Activated naive CD4-positive, alpha-beta T cell treated with anti-CD3 and anti-CD28 coated beads for 36 hours (primary cell): ENCODE results near the gene ARHGAP32. TPM values are rescaled to one million over a fixed set of nuclear protein-coding genes. Genes with fewer than 3 reads are reported as not detected.

ENCODE experiments used
- CTCF ChIA-PET: fragments of 350-600 bp; sonication (Branson Sonifier 250); formaldehyde crosslinking; loops from one replicate; lab custom pipeline; 2021; ENCODE audit warnings: antibody characterized with exemption; lab: Charles Lee
- DNase-seq: peaks from one replicate; pipeline ENCODE4 v3.0.0-alpha.2; 2020
- H3K27ac Mint-ChIP-seq: one replicate; pipeline ENCODE4 v1.8.0; 2021; ENCODE audit warnings: mild to moderate bottlenecking, mixed read lengths
- H3K27me3 Mint-ChIP-seq: one replicate; pipeline ENCODE4 v1.8.0; 2021; ENCODE audit warnings: low read depth, mixed read lengths
- H3K36me3 Mint-ChIP-seq: one replicate; pipeline ENCODE4 v1.8.0; 2021; ENCODE audit warnings: low read depth, mixed read lengths
- H3K4me1 Mint-ChIP-seq: one replicate; pipeline ENCODE4 v1.8.0; 2021; ENCODE audit warnings: low read depth, mixed read lengths
- H3K4me3 Mint-ChIP-seq: one replicate; pipeline ENCODE4 v1.8.0; 2021; ENCODE audit warnings: mild to moderate bottlenecking, moderate library complexity, mixed read lengths
- H3K9me3 Mint-ChIP-seq: one replicate; pipeline ENCODE4 v1.8.0; 2021; ENCODE audit warnings: mixed read lengths
- intact Hi-C: fragments of 100-400 bp; cut with micrococcal nuclease; formaldehyde crosslinking; loops from one replicate; pipeline ENCODE4 v1.15.1; 2023
- total RNA-seq, 2 experiments: library from RNA; stranded (reverse); gene quantifications; one replicate each; pipeline ENCODE4 v1.2.3, GENCODE V29; 2021

Gene ARHGAP32
- total RNA-seq: 10 to 100 TPM in 1 of 2 experiments, 1 to 10 TPM in 1; 8.9 to 10.3 TPM

- Mint-ChIP-seq H3K27me3 (no peaks in the 10 kb centered on the region), H3K9me3 (no peaks in the 10 kb centered on the region), H3K36me3 (no peaks in the 10 kb centered on the region), H3K27ac (no peak within 1 kb of the TSS), H3K4me1 (no peaks in the 10 kb centered on the region), H3K4me3 (no peak within 1 kb of the TSS)
- intact Hi-C loops: no loop called here
- peak; percentile 48 for DNase-seq
- CTCF ChIA-PET: no interaction called here
Observed at GRCh38 chr11:129192150-129192549, at the start of gene ARHGAP32. TSS of gene ARHGAP32 (minus strand) at chr11:129192325. CDS start at chr11:129192198, 127 bp downstream.

DNA sequence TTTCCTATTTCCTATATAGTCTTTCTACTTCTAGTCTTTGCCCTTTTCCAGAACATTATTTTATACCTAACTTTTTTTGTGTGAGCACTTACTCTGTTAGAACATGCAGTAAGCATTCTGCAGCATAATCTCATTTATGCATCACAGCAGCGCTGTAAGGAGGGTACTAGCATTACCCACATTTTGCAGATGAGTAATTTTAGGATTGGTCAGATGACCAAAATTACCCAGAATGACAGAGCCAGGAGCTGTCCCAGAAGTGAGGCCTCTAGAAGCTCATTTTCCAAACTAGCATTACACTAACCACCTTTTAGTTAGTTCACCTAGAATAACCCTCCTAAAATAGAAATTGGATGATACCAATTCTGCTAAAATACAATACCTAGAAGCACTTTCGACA, 47.1 kb upstream of the ARHGAP32 start:
- CTCF ChIA-PET: interaction anchor here (0.7 kb wide), 1 partner anchor 22 kb away, joined by 3 read pairs; no protein-coding TSS in a partner anchor
- H3K9me3 Mint-ChIP-seq: no peaks in the 10 kb centered on the region
- H3K27ac Mint-ChIP-seq: no peak overlapping the region
- H3K4me3 Mint-ChIP-seq: no peak overlapping the region
- no peaks in the 10 kb centered on the region for H3K27me3 Mint-ChIP-seq
- intact Hi-C loops: no loop called here
- no peak for DNase-seq
- no peaks in the 10 kb centered on the region for H3K4me1 Mint-ChIP-seq
- H3K36me3 Mint-ChIP-seq: peaks cover 3% of the 10 kb centered on the region

DNA sequence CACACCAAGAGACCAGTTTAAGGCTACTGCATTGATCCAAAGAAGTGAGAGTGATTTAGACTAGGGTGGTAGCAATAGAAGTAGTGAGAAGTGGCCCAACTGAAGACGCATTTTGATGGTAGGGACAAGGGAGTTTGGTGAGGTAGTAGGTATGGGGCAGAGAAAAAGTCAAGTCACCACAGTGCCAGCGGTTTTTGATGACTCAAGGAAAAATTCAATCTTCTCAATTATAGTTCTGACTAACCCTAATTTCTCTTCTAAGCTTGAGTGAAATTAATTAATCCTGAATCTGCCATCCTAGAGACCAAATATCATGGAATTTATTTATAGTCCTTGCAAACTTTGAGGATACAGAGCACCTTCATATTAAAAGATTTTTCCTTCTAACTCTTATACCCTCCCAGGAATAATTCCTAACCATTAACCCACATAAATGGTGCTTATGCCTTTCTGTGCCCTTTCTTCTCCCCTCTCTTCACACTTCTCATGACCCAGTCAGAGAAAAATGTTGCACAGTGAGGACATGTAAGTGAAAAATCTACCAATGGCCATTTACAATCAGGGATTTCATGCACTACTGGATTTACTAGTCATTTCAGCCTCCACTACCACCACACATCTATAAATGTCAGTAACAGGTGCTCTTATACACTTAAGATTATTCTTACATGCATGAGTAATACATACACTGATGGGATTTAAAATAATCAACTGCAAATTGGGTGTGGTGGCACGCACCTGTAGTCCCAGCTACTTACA, 45.9 kb upstream of the ARHGAP32 start:
- DNase-seq: no peak
- Mint-ChIP-seq H3K27me3 (no peaks in the 10 kb centered on the region), H3K9me3 (no peaks in the 10 kb centered on the region), H3K4me1 (no peaks in the 10 kb centered on the region), H3K36me3 (peaks cover 3% of the 10 kb centered on the region), H3K27ac (no peak overlapping the region), H3K4me3 (no peak overlapping the region)
- intact Hi-C loops: no loop called here
- CTCF ChIA-PET: no interaction called here

DNA sequence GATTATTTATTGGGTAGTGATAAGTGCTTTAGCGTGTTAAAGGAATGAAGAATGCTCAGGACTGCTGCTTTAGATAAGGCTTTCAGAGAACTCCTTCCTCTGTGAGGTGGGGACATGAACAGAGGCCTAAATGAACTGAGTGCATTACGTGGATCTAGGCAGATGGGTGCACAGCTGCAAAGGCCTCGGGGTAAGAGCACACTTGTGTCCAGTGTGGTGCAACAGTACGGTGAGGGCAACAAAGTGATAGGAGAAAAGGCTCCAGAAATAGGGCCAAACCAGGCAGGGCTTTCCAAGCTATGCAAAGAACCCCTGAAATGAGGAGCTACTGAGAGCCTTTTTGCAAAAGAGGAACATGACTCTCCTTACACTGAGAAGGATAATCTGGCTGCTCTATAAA, 45.3 kb upstream of the ARHGAP32 start:
- Mint-ChIP-seq H3K27ac (no peak overlapping the region), H3K4me3 (no peak overlapping the region), H3K27me3 (no peaks in the 10 kb centered on the region), H3K36me3 (peaks cover 3% of the 10 kb centered on the region), H3K9me3 (no peaks in the 10 kb centered on the region), H3K4me1 (no peaks in the 10 kb centered on the region)
- intact Hi-C loops: no loop called here
- CTCF ChIA-PET: no interaction called here
- DNase-seq: no peak

DNA sequence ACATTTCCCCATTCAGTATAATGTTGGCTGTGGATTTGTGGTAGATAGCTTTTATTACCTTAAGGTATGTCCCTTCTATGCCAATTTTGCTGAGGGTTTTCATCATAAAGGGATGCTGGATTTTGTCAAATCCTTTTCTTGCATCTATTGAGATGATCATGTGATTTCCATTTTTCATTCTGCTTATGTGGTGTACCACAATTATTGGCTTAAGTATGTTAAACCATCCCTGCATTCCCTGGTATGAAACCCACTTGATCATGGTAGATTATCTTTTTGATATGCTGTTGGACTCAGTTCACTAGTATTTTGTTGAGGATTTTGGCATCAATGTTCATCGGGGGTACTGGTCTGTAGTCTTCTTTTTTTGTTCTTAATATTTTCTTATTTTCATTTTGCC, 44.7 kb upstream of the ARHGAP32 start:
- CTCF ChIA-PET: no interaction called here
- no peak for DNase-seq
- intact Hi-C loops: no loop called here
- Mint-ChIP-seq H3K36me3 (peaks cover 3% of the 10 kb centered on the region), H3K4me1 (no peaks in the 10 kb centered on the region), H3K27ac (no peak overlapping the region), H3K4me3 (no peak overlapping the region), H3K9me3 (no peaks in the 10 kb centered on the region), H3K27me3 (no peaks in the 10 kb centered on the region)

- H3K4me1 Mint-ChIP-seq: no peaks in the 10 kb centered on the region
- no peak for DNase-seq
- intact Hi-C loops: no loop called here
- CTCF ChIA-PET: no interaction called here
- H3K27me3 Mint-ChIP-seq: no peaks in the 10 kb centered on the region
- no peaks in the 10 kb centered on the region for H3K9me3 Mint-ChIP-seq
- H3K27ac Mint-ChIP-seq: no peak overlapping the region
- peaks cover 3% of the 10 kb centered on the region for H3K36me3 Mint-ChIP-seq
- no peak overlapping the region for H3K4me3 Mint-ChIP-seq
Observed at GRCh38 chr11:129234978-129235377, 42.9 kb upstream of the ARHGAP32 start.

- Mint-ChIP-seq H3K4me1 (no peaks in the 10 kb centered on the region), H3K27ac (no peak overlapping the region), H3K9me3 (peaks cover 20% of the 10 kb centered on the region), H3K36me3 (peaks cover 10% of the 10 kb centered on the region), H3K27me3 (no peaks in the 10 kb centered on the region), H3K4me3 (no peak overlapping the region)
- intact Hi-C loops: loop anchor here (1.0 kb wide), 1 partner anchor 102 kb away; no protein-coding TSS in a partner anchor
- CTCF ChIA-PET: interaction anchor here (0.9 to 2.1 kb wide), 5 partner anchors 12 to 521 kb away, joined by 3 to 8 read pairs (median 4); no protein-coding TSS in a partner anchor
- no peak for DNase-seq
Observed at GRCh38 chr11:129230006-129230405, 37.9 kb upstream of the ARHGAP32 start.

DNA sequence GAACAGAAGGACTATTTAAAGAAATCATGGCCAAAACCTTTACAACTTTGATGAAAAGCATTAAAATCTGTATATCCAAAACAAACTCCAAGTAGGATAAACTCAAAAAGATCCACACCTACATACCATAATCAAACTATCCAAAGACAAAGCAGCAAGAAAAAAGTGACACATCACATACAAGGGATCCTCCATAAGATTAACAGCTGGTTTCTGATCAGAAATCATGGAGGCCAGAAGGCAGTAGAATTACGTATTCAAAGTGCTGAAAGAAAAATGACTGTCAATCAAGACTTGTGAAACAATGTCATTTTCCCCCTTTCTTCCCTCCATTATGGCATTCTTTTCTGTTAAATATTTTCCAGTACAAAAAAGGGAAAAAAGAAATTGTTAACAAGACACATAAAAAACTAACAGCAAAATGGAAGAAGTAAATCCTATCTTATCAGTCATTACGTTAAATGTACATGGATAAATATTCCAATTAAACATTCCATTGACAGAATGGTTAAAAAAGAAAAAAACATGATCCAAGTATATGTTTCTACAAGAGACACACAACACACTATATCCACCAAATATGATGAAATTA, 34.2 kb upstream of the ARHGAP32 start:
- Mint-ChIP-seq H3K27ac (no peak overlapping the region), H3K4me1 (no peaks in the 10 kb centered on the region), H3K36me3 (peaks cover 15% of the 10 kb centered on the region), H3K4me3 (no peak overlapping the region), H3K9me3 (peaks cover 22% of the 10 kb centered on the region), H3K27me3 (peaks cover 2% of the 10 kb centered on the region)
- intact Hi-C loops: no loop called here
- DNase-seq: no peak
- CTCF ChIA-PET: no interaction called here

- H3K27ac Mint-ChIP-seq: no peak overlapping the region
- peaks cover 2% of the 10 kb centered on the region for H3K27me3 Mint-ChIP-seq
- no peaks in the 10 kb centered on the region for H3K4me1 Mint-ChIP-seq
- DNase-seq: no peak
- H3K4me3 Mint-ChIP-seq: no peak overlapping the region
- peaks cover 15% of the 10 kb centered on the region for H3K36me3 Mint-ChIP-seq
- peaks cover 22% of the 10 kb centered on the region for H3K9me3 Mint-ChIP-seq
- intact Hi-C loops: no loop called here
- CTCF ChIA-PET: no interaction called here
Observed at GRCh38 chr11:129225190-129225589, 33.1 kb upstream of the ARHGAP32 start.

- DNase-seq: no peak
- CTCF ChIA-PET: no interaction called here
- peaks cover 2% of the 10 kb centered on the region for H3K27me3 Mint-ChIP-seq
- H3K4me1 Mint-ChIP-seq: no peaks in the 10 kb centered on the region
- intact Hi-C loops: no loop called here
- no peak overlapping the region for H3K4me3 Mint-ChIP-seq
- peaks cover 22% of the 10 kb centered on the region for H3K9me3 Mint-ChIP-seq
- peaks cover 15% of the 10 kb centered on the region for H3K36me3 Mint-ChIP-seq
- no peak overlapping the region for H3K27ac Mint-ChIP-seq
Observed at GRCh38 chr11:129224538-129224937, 32.4 kb upstream of the ARHGAP32 start.

DNA sequence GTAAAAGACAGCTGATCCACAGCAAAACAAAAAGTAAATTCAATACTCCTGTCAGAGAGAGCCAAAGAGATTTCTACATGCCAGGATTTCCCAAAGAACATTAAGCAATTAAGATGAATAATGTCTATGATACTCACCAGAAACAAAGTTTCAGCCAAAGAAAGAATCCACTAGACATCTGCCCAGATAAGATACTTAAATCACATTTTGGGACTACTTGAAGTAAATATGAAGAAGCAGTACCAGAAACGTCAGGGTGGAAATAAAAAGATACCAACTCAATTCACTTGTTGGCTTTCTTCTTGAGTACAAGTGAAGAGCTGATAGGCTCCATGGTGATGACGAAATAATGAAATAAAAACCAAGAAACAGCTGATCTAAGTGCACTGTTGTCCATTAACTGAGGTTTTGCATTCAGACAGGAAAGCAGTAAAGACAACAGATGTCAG, 31.6 kb upstream of the ARHGAP32 start:
- Mint-ChIP-seq H3K36me3 (peaks cover 15% of the 10 kb centered on the region), H3K9me3 (peaks cover 22% of the 10 kb centered on the region), H3K4me3 (no peak overlapping the region), H3K4me1 (no peaks in the 10 kb centered on the region), H3K27ac (no peak overlapping the region), H3K27me3 (peaks cover 2% of the 10 kb centered on the region)
- intact Hi-C loops: no loop called here
- CTCF ChIA-PET: no interaction called here
- DNase-seq: no peak

DNA sequence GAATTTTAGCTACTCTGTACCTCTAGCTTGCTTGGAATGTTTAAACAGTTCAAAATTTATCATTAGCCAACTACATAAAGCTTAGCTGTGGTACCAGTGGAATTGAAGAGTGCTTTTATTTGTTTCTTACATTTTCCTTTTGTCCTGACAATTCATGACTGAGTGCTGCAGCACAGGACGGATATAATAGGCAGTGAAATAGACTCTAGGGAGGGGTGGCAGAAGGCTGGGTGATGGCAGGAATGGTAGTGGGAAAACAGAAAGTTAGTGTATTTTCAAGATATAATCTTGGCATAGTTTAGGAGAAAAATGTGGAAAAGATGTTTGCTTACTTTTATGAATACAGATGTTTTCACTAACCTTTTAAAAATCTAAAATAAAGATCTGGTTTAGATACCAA, 31.1 kb upstream of the ARHGAP32 start:
- DNase-seq: no peak
- CTCF ChIA-PET: no interaction called here
- peaks cover 2% of the 10 kb centered on the region for H3K27me3 Mint-ChIP-seq
- H3K4me1 Mint-ChIP-seq: no peaks in the 10 kb centered on the region
- intact Hi-C loops: no loop called here
- H3K9me3 Mint-ChIP-seq: peaks cover 22% of the 10 kb centered on the region
- H3K4me3 Mint-ChIP-seq: no peak overlapping the region
- no peak overlapping the region for H3K27ac Mint-ChIP-seq
- H3K36me3 Mint-ChIP-seq: peaks cover 15% of the 10 kb centered on the region

DNA sequence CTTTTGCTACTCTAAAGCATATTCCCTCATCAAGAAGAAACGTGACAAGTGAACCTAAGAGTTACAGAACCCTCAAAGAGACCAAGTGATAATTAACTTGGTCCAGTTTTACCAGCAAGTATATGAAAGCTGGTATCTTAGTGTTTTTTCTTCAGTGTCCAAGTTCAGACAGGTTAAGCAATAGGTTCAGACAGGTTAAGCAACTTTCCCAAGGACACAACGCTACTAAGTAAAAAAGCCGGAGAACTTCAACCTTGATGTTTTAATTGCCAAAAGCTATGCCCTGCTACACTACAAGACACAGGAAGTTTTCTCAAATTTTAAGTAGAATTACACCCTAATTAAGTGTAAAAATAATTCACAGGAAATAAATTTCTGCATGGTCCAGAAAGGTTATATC, 30.0 kb upstream of the ARHGAP32 start:
- H3K27ac Mint-ChIP-seq: no peak overlapping the region
- peaks cover 15% of the 10 kb centered on the region for H3K36me3 Mint-ChIP-seq
- no peak overlapping the region for H3K4me3 Mint-ChIP-seq
- no peak for DNase-seq
- peaks cover 2% of the 10 kb centered on the region for H3K27me3 Mint-ChIP-seq
- CTCF ChIA-PET: no interaction called here
- no peaks in the 10 kb centered on the region for H3K4me1 Mint-ChIP-seq
- peaks cover 17% of the 10 kb centered on the region for H3K9me3 Mint-ChIP-seq
- intact Hi-C loops: no loop called here
